CD4-positive, alpha-beta T cell (primary cell): ENCODE measurements around the gene PDE6G. TPM values are rescaled to one million over a fixed set of nuclear protein-coding genes. Genes with fewer than 3 reads are reported as not detected.

Experiments used
- ATAC-seq: fragments of 200-7000 bp; cut with Tn5 transposase; one replicate; pipeline ENCODE4 v1.10.0; 2022; ENCODE audit warnings: mild to moderate bottlenecking; ENCODE audit not compliant: poor library complexity
- CTCF ChIA-PET: fragments of 350-600 bp; sonication (Branson Sonifier 250); formaldehyde crosslinking; loops from one replicate; lab custom pipeline; 2021; ENCODE audit warnings: antibody characterized with exemption, inconsistent platforms; lab: Charles Lee
- POLR2A ChIA-PET: fragments of 350-600 bp; sonication (Branson Sonifier 250); formaldehyde crosslinking; loops from one replicate; lab custom pipeline; 2021; ENCODE audit warnings: antibody characterized with exemption, inconsistent platforms; lab: Charles Lee
- DNase-seq, 14 experiments: peaks; one replicate each; pipeline ENCODE4 v3.0.0-alpha.2; 2013 to 2020; ENCODE audit warnings: mixed read lengths in 2 of 14
- H3K27ac ChIP-seq, 2 donors: one replicate each; pipeline versions ENCODE4 v1.5.1 to v1.7.0; 2013; ENCODE audit warnings: low read length in 2 of 2, low read depth in 1 of 2, mild to moderate bottlenecking in 1 of 2
- H3K27me3 ChIP-seq, 2 experiments: 1 replicate in 1 of 2; 2 replicates in 1 of 2; pipeline versions ENCODE4 v1.6.1 to v1.7.0; 2013; ENCODE audit warnings: low read length in 2 of 2, control low read depth in 1 of 2, mild to moderate bottlenecking in 1 of 2, moderate library complexity in 1 of 2; ENCODE audit not compliant: insufficient read depth in 2 of 2, control insufficient read depth in 1 of 2
- H3K36me3 ChIP-seq: one replicate; pipeline ENCODE4 v1.6.1; 2013; ENCODE audit warnings: low read length, control low read depth; ENCODE audit not compliant: insufficient read depth
- H3K4me1 ChIP-seq: one replicate; pipeline ENCODE4 v1.6.1; 2013; ENCODE audit warnings: low read length, control low read depth; ENCODE audit not compliant: insufficient read depth
- H3K4me3 ChIP-seq: one replicate; pipeline ENCODE4 v1.5.1; 2013; ENCODE audit warnings: mild to moderate bottlenecking, low read length, moderate library complexity
- H3K9me3 ChIP-seq, 2 experiments: 1 replicate in 1 of 2; 2 replicates in 1 of 2; pipeline versions ENCODE4 v1.6.1 to v1.7.0; 2013; ENCODE audit warnings: low read length in 2 of 2, mild to moderate bottlenecking in 2 of 2, control low read depth in 1 of 2, moderate library complexity in 1 of 2; ENCODE audit not compliant: control insufficient read depth in 1 of 2, insufficient read depth in 1 of 2
- H3K27ac Mint-ChIP-seq: one replicate; pipeline ENCODE4 v1.8.0; 2020; ENCODE audit warnings: mixed read lengths
- H3K27me3 Mint-ChIP-seq: one replicate; pipeline ENCODE4 v1.8.0; 2021; ENCODE audit warnings: mixed read lengths
- H3K36me3 Mint-ChIP-seq: one replicate; pipeline ENCODE4 v1.8.0; 2021; ENCODE audit warnings: low read depth, mixed read lengths
- H3K4me1 Mint-ChIP-seq: one replicate; pipeline ENCODE4 v1.8.0; 2021; ENCODE audit warnings: low read depth, mixed read lengths
- H3K4me3 Mint-ChIP-seq: one replicate; pipeline ENCODE4 v1.8.0; 2020; ENCODE audit warnings: mild to moderate bottlenecking, mixed read lengths
- H3K9me3 Mint-ChIP-seq: one replicate; pipeline ENCODE4 v1.8.0; 2020; ENCODE audit warnings: mixed read lengths
- intact Hi-C, 2 experiments: fragments of 100-400 bp; cut with DNase I in 1 of 2; cut with micrococcal nuclease in 1 of 2; formaldehyde crosslinking; loops; one replicate each; pipeline versions ENCODE4 v1.15.1 to v1.9.0; 2023 to 2025; cut with DNase I, micrococcal nuclease
- total RNA-seq, 174 experiments: library from RNA in 2 of 174; stranded (reverse) in 2 of 174; gene quantifications; one replicate each; pipeline ENCODE4 v1.2.3 and lab custom pipeline; 2021 to 2026
- TF ChIP-seq, protein P1 (sequence below): fragments of 200-600 bp; IDR thresholded peaks from one replicate; pipeline ENCODE4 v1.8.0; 2022; ENCODE audit warnings: antibody characterized with exemption, mild to moderate bottlenecking

The PDE6G gene
- total RNA-seq, 2 experiments from 2014 or later, result 0.49 to 0.92 TPM

DNA sequence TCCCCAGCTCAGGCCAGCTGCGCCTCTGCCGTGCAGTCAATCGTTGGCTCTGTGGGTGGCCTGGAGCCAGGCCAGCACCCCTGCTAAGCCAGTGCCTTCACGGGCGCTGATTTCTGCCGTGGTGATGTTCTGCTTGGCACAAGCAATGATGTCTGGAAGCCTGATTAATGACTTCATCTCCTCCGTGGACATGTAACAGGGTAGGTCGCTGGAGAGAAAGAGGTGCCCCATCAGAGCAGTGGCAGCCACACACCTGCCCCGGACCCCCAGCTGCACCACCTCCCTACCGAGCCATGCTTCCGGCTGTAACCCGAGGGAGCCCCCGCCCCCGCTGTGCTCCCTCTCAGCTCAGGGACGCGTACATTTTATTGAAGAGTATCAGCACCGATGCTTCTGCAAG, 25.3 kb upstream of the PDE6G start:
- H3K27ac Mint-ChIP-seq, result no peak overlapping the region
- ATAC-seq (no peak), DNase-seq (no peak)
- CTCF ChIA-PET, result no interaction called here
- POLR2A ChIA-PET, result interaction anchor here (2.5 kb wide), 1 partner anchor 16 kb away, joined by 25 read pairs; the partner anchor contains the start of genes CCDC137 and OXLD1
- H3K4me1 Mint-ChIP-seq, result peaks cover 20% of the 10 kb centered on the region
- H3K27me3 Mint-ChIP-seq, result no peaks in the 10 kb centered on the region
- H3K27ac ChIP-seq, result no peak overlapping the region
- H3K36me3 ChIP-seq, result peaks cover 14% of the 10 kb centered on the region
- no peaks in the 10 kb centered on the region for H3K27me3 ChIP-seq
- intact Hi-C loops, result loop anchor here (5.0 kb wide), 2 partner anchors 176 to 181 kb away; partner anchors contain the start of gene P4HB (in 1 of the 2)
- H3K4me3 Mint-ChIP-seq, result peak overlapping the region; percentile 20
- no peaks in the 10 kb centered on the region for H3K9me3 ChIP-seq
- no peak overlapping the region for H3K4me3 ChIP-seq
- H3K9me3 Mint-ChIP-seq, result no peaks in the 10 kb centered on the region
- peaks cover 30% of the 10 kb centered on the region for H3K36me3 Mint-ChIP-seq
- peaks cover 40% of the 10 kb centered on the region for H3K4me1 ChIP-seq
- TF ChIP-seq, protein P1, sequence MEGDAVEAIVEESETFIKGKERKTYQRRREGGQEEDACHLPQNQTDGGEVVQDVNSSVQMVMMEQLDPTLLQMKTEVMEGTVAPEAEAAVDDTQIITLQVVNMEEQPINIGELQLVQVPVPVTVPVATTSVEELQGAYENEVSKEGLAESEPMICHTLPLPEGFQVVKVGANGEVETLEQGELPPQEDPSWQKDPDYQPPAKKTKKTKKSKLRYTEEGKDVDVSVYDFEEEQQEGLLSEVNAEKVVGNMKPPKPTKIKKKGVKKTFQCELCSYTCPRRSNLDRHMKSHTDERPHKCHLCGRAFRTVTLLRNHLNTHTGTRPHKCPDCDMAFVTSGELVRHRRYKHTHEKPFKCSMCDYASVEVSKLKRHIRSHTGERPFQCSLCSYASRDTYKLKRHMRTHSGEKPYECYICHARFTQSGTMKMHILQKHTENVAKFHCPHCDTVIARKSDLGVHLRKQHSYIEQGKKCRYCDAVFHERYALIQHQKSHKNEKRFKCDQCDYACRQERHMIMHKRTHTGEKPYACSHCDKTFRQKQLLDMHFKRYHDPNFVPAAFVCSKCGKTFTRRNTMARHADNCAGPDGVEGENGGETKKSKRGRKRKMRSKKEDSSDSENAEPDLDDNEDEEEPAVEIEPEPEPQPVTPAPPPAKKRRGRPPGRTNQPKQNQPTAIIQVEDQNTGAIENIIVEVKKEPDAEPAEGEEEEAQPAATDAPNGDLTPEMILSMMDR, result no peak

DNA sequence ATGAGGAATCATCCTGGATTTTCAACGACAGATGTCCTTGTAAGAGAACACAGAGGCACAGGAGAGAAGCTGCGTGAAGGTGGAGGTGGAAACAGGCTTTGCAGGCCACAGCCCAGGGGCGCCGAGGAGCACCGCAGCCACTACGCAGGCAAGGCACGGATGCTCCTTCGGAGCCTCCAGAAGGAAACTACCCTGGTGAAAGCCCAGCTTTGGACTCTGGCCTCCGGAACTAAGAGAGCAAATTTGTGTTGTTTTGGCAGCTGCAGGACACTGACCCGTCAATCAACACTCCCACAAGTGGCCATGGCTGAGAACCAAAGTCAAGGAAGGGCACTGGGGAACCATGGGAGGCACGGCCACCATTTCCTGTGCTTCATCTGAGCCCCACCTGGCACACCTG, 23.8 kb upstream of the PDE6G start:
- DNase-seq (no peak), ATAC-seq (no peak)
- TF ChIP-seq, protein P1, result no peak
- H3K4me1 ChIP-seq, result peaks cover 27% of the 10 kb centered on the region
- H3K36me3 Mint-ChIP-seq, result peaks cover 17% of the 10 kb centered on the region
- H3K27me3 ChIP-seq, result no peaks in the 10 kb centered on the region
- CTCF ChIA-PET, result interaction anchor here (1.1 kb wide), 1 partner anchor 23 kb away, joined by 3 read pairs; the partner anchor contains the start of gene MRPL12
- no peaks in the 10 kb centered on the region for H3K27me3 Mint-ChIP-seq
- H3K4me3 ChIP-seq, result no peak overlapping the region
- POLR2A ChIA-PET, result no interaction called here
- intact Hi-C loops, result loop anchor here (5.0 kb wide), 2 partner anchors 177 to 182 kb away; partner anchors contain the start of gene P4HB (in 1 of the 2)
- peaks cover 26% of the 10 kb centered on the region for H3K4me1 Mint-ChIP-seq
- no peaks in the 10 kb centered on the region for H3K9me3 ChIP-seq
- peak overlapping the region; percentile 60 for H3K4me3 Mint-ChIP-seq
- H3K9me3 Mint-ChIP-seq, result no peaks in the 10 kb centered on the region
- H3K36me3 ChIP-seq, result peaks cover under 1% of the 10 kb centered on the region
- H3K27ac Mint-ChIP-seq, result no peak overlapping the region
- no peak overlapping the region for H3K27ac ChIP-seq

DNA sequence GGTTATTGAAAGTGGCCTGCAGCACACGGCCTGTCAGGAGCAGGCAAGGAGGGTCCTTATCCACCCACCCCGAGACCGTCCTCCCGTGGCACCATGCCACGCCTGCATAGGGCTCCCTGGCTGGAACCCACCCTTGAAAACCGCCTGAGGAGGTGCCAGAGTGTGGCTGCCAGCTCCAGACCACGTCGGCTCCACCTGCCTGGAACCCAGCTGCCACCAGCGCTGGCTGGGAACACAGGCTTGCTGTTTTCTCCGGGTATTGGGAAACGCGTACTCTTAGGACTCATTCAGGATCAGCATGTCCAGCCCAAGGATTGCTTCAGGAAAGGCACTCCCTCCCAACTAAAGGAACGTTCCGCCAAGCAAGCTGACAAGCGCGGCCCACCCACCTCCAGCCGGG, 20.6 kb upstream of the PDE6G start:
- Mint-ChIP-seq H3K9me3 (no peaks in the 10 kb centered on the region), H3K4me3 (no peak overlapping the region), H3K27me3 (no peaks in the 10 kb centered on the region), H3K36me3 (peaks cover 14% of the 10 kb centered on the region), H3K27ac (no peak overlapping the region), H3K4me1 (peaks cover 6% of the 10 kb centered on the region)
- DNase-seq (no peak), ATAC-seq (no peak)
- Histone ChIP-seq H3K27ac (no peak overlapping the region), H3K4me3 (no peak overlapping the region), H3K9me3 (no peaks in the 10 kb centered on the region), H3K4me1 (peaks cover 4% of the 10 kb centered on the region), H3K36me3 (peaks cover 25% of the 10 kb centered on the region), H3K27me3 (no peaks in the 10 kb centered on the region)
- CTCF ChIA-PET, result no interaction called here
- intact Hi-C loops, result no loop called here
- TF ChIP-seq, protein P1, result no peak
- POLR2A ChIA-PET, result no interaction called here
